GM18498 (cell line): Measurements from ENCODE around the gene NRF1.

Source experiments
- ATAC-seq: cut with Tn5 transposase; IDR thresholded peaks from one replicate; pipeline ENCODE4 v1.9.1; 2021; ENCODE audit warnings: mild to moderate bottlenecking, moderate library complexity; ENCODE audit not compliant: unreplicated experiment

NRF1 gene

DNA sequence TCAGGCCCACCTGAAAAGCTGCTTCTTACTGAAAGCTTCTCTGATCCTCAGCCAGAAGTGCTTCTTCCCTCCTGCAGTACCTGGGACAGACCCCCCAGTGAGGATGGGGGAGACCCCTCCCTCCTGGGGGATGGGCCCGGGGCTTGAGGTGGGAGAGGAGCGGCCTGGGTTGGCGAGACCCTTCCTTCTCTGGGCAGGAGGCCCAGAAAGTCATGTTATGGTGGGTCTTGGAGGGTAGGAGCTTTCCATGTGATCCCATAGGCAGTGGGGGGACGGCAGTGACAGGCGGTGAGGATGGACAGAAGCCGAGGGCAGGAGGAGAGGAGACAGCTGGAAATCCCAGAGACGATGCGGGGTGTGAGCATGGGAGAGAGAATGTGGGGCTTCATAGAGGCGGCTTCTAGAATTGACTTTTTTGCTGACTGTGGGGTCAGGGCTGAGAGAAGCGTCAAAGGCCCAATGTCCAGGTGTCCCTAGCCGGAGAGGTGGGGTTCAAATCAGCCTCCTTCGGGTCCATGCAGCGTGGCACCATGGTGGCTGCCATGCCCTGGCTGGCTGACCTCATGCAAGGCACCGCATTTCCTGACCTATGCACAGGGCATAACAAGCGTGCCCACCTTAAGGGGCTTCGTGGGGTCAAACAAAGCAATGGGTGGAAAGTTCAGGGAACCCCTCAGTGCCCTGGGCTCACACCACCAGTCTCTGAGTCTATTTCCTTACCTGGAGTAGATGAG is 187.3 kb downstream of the NRF1 start:
- ATAC-seq: no peak

- ATAC-seq: no peak
These were observed 187.9 kb downstream of the NRF1 start for GRCh38 chr7:129799350-129799955.

DNA sequence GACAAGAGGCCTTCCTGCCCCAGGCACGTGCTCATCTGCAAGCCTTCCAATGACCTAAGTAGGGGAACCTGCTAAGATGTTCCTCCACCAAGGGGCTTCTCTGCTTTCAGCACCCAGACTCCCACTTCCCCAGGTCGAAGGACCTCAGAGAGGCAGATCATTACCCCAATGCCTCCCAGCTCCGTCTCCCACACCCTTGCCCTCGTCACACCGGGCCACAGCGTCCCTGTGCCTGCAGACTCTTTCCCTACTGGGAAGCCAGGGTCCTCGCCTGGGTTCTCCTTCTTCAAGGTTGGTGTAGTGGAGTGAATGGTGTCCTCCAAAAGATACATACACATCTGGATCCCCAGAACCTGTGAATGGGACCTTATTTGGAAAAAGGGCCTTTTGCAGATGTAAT is 189.4 kb downstream of the NRF1 start:
- no peak for ATAC-seq

DNA sequence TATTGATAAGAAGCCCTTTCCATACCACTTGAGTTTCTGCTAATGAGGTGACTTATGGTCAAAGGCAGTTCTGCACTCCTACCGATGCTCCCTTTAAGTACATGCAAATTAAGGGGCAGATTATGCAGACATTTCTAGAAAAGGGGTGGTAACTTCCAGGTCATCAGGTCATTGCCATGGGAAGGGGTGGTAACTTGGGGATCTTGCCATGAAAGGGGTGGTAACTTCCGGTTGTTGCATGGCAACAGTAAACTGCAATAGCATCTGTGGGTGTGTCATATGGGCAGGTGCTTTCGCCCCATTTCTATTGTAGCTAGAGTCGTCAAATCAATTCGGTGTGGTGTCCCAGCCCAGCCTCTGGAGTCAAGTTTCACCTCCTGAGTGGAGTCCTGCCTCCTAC is 190.4 kb downstream of the NRF1 start:
- ATAC-seq: no peak

DNA sequence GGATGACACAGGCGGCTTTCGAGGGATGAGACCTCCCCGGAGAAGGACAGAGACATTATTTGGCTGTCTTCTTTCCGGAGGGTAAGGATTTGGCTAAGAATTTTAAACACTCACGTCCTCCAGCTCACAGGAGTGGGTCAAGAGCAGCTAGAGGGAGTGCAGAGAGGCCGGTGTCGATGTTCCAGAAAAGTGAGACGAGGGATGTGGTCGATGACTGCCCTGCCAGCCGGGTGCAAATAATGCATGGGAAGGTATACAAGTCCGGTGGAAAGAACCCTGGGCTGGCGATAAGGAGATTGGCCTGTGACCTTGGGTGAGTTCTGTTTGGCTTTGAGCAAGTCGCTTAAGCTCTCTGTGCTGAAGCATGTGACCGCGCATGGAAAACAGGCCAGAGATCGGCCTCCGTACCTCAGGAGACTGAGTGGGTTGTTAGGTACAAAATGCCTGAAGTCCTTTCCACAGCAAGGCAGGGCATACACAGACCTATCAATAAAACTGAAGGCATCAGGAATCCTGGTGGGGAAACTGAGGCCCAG is 192.1 kb downstream of the NRF1 start:
- ATAC-seq: no peak

DNA sequence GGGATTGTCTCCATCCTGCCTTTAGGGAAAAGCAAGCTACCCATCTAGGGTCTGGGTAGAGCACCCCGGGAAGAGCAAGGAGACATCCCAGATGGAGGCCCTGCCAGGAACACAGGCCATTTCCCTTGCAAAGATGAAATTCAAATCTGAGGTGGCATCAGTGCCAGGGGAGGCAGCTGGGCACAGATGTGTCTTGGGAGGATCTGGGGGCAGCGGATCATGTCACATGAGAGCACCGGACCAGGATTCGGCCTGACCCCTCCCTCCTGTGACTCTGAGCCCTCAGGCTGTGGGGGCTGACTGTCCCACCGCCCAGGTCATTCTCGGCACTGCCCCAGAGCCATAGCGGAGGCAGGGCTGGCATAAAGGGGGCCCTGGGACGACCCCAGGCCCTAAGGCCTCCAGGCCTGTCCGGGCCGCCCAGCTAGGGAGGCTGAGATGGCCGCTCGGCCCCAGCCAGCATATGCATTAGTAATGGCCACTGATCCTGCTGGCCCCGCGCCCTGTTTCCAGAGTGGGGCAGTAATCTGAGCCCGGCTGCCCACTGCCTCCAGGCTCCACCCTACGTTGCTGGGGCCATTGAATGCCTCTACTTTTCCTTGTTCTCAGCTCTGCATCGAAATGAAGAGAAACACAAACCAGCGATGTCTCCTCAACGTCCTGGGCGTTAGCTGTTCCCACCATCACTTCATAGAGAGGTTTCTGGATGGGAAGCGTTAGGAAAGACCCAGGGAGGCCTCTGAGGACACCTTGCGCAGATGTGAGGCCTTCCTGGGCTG is 192.8 kb downstream of the NRF1 start:
- ATAC-seq: no peak

DNA sequence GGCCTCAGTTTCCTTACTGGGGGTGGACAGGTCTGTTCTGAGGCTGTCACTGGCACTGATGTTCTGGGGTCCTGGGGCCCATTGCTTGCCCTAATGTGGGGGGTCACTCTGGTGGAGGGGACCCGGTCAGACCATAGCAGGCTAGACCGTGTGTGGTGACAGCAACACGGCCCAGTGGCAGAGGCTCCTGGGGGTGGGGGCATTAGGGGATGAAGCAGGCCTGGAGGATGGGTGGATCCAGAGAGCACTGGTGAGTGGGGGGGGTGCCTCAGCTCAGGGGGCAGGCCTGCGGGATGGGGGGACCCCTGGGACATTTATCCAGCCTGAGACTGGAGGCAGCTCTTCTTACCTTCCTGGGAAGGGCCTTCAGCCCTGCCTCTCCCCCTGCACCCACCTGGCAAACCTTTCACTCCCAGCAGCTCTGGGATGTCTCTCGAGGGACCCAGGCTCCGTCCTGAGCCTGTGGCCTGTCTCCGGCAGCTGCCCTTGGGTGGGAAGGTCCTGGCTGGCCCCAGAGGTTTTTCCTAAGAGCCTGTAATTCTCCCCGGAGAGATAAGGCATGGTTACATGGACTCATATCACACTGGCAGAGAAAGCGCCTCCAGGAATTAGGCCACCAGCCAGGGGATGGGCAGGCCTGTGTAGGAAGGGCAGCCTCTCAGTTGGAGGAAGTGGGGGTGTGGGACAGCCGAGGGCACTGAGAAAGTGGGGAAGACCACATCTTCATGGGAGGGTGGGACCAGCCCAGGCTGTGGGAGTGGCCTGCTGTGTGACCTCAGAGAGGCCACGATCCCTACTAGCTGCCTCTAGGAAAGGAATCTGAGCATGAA is 193.6 kb downstream of the NRF1 start:
- no peak for ATAC-seq
